ENCODE measurements around the gene MAMDC2.

DNA sequence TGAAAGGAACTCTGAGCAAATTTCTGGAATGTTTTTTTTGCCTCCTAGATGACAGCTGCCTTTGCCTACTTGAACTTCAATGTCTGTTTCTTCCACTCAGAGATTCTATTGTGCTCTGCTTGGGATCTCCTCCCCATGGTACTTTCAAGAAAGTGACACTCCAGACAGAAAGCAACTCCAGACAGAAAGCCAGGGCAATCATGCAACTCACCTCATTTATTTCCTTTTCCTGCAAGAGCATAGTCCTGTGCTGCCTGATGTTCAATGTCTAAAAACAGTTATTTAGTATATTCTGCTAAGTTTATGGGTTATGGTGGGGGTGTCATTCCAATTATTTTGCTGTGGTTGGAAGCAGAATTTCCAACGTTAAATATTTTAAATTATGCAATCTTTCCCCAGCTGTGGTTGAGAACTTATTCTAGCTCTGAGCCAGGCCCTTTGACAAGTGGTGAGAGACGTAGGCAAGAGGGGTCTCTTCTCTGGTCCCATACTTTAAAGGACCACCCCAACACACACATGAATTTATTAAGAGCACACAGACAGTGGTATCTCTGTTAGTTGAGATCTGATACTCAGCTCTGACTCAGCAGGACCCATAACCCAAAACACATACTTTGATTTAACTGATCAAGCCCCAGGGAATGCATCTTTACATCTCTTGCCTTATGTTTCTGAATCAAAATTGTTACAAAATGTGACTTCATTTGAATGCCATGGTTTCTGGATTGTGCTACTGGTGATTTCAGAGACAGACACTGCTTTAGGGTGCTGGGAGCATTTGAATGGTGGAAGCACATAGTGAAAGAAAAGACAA is 39.5 kb upstream of the MAMDC2 start:
- TF ChIP-seq, protein P1, sequence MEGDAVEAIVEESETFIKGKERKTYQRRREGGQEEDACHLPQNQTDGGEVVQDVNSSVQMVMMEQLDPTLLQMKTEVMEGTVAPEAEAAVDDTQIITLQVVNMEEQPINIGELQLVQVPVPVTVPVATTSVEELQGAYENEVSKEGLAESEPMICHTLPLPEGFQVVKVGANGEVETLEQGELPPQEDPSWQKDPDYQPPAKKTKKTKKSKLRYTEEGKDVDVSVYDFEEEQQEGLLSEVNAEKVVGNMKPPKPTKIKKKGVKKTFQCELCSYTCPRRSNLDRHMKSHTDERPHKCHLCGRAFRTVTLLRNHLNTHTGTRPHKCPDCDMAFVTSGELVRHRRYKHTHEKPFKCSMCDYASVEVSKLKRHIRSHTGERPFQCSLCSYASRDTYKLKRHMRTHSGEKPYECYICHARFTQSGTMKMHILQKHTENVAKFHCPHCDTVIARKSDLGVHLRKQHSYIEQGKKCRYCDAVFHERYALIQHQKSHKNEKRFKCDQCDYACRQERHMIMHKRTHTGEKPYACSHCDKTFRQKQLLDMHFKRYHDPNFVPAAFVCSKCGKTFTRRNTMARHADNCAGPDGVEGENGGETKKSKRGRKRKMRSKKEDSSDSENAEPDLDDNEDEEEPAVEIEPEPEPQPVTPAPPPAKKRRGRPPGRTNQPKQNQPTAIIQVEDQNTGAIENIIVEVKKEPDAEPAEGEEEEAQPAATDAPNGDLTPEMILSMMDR (IDR thresholded peaks at IDR 0.05) = no peak
- no peak for TF ChIP-seq POLR2A (IDR thresholded peaks at IDR 0.05)

Data from thyroid gland (tissue), 4 donors.